Measurements from ENCODE around the gene RPS2.

RPS2 gene

DNA sequence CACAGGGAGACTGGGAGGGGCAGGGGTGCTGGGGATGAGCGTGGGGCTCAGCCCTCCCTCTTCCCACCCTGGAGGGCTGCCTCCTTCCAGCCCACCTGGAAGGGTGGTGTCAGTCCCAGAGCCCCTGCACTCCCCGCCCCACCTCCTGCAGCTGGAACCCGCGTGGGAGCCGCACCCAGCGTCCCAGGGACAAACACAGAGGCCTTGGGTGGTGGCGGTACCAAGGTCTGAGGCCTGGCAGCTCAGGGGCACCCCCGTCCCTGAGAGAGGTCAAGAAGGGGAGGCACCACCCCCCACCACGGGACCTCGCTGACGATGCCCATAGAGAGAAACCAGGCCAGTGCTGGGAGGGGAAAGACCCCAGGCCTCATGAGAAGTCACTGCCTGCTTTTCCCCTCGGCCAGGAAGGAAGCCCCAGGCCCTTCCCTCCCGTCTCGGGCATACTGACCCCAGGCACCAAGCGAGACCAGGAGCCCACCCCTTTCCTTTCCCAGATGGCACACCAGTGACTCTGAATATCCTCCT is 50.5 kb downstream of the RPS2 start:
- no peak for TF ChIP-seq TAF1 (IDR thresholded peaks at IDR 0.05; ENCODE audit: borderline replicate concordance, insufficient read depth, low read length)
- no peak for TF ChIP-seq FOXP2 (optimal IDR thresholded peaks at IDR 0.05; ENCODE audit: borderline replicate concordance, extremely low read depth, extremely low read length, insufficient read depth)
- TF ChIP-seq SIN3A (IDR thresholded peaks at IDR 0.05; ENCODE audit: borderline replicate concordance, insufficient read depth, low read length): no peak
- TF ChIP-seq, protein P1, sequence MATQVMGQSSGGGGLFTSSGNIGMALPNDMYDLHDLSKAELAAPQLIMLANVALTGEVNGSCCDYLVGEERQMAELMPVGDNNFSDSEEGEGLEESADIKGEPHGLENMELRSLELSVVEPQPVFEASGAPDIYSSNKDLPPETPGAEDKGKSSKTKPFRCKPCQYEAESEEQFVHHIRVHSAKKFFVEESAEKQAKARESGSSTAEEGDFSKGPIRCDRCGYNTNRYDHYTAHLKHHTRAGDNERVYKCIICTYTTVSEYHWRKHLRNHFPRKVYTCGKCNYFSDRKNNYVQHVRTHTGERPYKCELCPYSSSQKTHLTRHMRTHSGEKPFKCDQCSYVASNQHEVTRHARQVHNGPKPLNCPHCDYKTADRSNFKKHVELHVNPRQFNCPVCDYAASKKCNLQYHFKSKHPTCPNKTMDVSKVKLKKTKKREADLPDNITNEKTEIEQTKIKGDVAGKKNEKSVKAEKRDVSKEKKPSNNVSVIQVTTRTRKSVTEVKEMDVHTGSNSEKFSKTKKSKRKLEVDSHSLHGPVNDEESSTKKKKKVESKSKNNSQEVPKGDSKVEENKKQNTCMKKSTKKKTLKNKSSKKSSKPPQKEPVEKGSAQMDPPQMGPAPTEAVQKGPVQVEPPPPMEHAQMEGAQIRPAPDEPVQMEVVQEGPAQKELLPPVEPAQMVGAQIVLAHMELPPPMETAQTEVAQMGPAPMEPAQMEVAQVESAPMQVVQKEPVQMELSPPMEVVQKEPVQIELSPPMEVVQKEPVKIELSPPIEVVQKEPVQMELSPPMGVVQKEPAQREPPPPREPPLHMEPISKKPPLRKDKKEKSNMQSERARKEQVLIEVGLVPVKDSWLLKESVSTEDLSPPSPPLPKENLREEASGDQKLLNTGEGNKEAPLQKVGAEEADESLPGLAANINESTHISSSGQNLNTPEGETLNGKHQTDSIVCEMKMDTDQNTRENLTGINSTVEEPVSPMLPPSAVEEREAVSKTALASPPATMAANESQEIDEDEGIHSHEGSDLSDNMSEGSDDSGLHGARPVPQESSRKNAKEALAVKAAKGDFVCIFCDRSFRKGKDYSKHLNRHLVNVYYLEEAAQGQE (IDR thresholded peaks at IDR 0.05; ENCODE audit: insufficient read depth in 1 of 2, low read depth in 2 of 2, low read length in 2 of 2): no peak
- TF ChIP-seq POLR2AphosphoS5 (IDR thresholded peaks at IDR 0.05; ENCODE audit: low read depth, low read length): no peak

DNA sequence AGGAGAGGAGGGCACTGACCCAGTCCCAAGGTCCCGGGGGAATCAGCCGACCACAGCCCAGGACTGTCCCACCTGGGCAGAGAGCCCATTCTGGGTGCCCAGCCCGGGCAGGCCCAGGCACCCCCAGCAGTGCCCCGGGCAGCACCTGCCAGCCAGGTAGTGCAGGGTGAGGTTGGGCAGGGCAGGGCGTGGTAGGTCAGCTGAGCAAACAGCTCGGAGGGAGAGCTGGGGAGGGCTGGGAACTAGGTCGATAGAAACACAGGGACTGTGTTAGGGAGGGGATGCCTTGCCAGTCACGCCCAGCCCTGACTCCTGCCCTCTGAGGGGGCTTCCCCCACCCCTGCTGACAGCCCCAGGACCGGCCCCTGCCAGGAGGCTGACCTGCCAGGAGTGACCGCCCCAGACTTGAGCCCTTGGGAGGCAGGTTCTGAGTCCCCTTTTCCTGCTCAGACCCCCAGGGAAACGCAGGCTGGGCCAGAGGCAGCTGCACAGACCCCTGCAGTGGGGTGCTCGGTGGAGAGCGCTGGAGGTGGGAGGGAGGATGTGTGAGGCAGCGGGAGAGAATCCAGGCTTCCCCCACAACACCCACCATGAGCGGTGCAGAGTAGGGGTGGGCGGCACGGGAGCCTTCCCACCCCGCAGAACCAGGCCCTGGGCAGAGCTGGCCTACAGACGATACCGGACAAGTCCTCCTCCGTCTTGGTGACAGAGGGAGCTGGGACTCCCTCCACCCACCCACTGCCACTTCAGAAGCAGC is 51.1 kb downstream of the RPS2 start:
- TF ChIP-seq FOXP2 (optimal IDR thresholded peaks at IDR 0.05; ENCODE audit: borderline replicate concordance, extremely low read depth, extremely low read length, insufficient read depth) (no peak), POLR2AphosphoS5 (IDR thresholded peaks at IDR 0.05; ENCODE audit: low read depth, low read length) (no peak), SIN3A (IDR thresholded peaks at IDR 0.05; ENCODE audit: borderline replicate concordance, insufficient read depth, low read length) (no peak), TAF1 (IDR thresholded peaks at IDR 0.05; ENCODE audit: borderline replicate concordance, insufficient read depth, low read length) (no peak)
- TF ChIP-seq, protein P1 (IDR thresholded peaks at IDR 0.05; ENCODE audit: insufficient read depth in 1 of 2, low read depth in 2 of 2, low read length in 2 of 2): no peak

DNA sequence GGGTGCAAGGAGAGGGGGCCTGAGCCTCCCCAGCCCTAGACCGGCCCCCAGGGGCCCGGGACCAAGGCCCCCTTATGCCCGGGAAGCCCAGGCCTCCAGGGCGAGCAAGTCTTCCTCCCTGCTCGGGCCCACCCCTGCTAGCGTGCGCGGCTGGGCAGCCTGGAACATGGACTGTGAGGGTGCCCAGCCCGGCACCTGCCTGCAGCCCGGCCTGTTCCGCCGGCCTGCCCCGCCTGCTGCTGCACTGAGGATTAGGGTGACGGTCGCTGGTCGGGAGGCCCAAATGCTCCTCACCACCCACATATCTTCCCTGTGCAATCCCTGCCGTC is 52.4 kb downstream of the RPS2 start:
- no peak for TF ChIP-seq SIN3A (IDR thresholded peaks at IDR 0.05; ENCODE audit: borderline replicate concordance, insufficient read depth, low read length)
- TF ChIP-seq, protein P1 (IDR thresholded peaks at IDR 0.05; ENCODE audit: insufficient read depth in 1 of 2, low read depth in 2 of 2, low read length in 2 of 2): no peak
- TF ChIP-seq FOXP2 (optimal IDR thresholded peaks at IDR 0.05; ENCODE audit: borderline replicate concordance, extremely low read depth, extremely low read length, insufficient read depth): no peak
- TF ChIP-seq POLR2AphosphoS5 (IDR thresholded peaks at IDR 0.05; ENCODE audit: low read depth, low read length): no peak
- no peak for TF ChIP-seq TAF1 (IDR thresholded peaks at IDR 0.05; ENCODE audit: borderline replicate concordance, insufficient read depth, low read length)

Measured in PFSK-1 (cell line).